Kidney (tissue), 19 donors: ENCODE results near the gene SMIM34. TPM values are rescaled to one million over a fixed set of nuclear protein-coding genes. Genes with fewer than 3 reads are reported as not detected.
"Not testable (repeated sequence)": the region's sequence is repeated elsewhere in the genome, so short reads cannot be mapped to it uniquely, and the experiment has no call there.

Source experiments
- DNase-seq, 5 donors: peaks; one replicate each; pipeline ENCODE4 v3.0.0-alpha.2; 2013 to 2020
- FAIRE-seq: peaks from 2 replicates; lab custom pipeline; 2012; peaks lifted over from hg19 to GRCh38; lab: Jason Lieb, UNC
- H3K27ac ChIP-seq, 2 donors: one replicate each; pipeline ENCODE4 v1.7.0; 2013; ENCODE audit warnings: low read depth in 2 of 2, low read length in 2 of 2, inconsistent platforms in 1 of 2
- H3K27me3 ChIP-seq: one replicate; pipeline ENCODE4 v1.7.1; 2013; ENCODE audit warnings: low read length, inconsistent platforms; ENCODE audit not compliant: control insufficient read depth, insufficient read depth
- H3K36me3 ChIP-seq, 3 donors: one replicate each; pipeline versions ENCODE4 v1.7.0 to v1.7.1; 2013; ENCODE audit warnings: low read length in 3 of 3, control low read depth in 1 of 3, inconsistent platforms in 1 of 3; ENCODE audit not compliant: insufficient read depth in 3 of 3, control insufficient read depth in 2 of 3
- H3K4me1 ChIP-seq, 3 donors: one replicate each; pipeline versions ENCODE4 v1.7.0 to v1.7.1; 2013; ENCODE audit warnings: low read length in 3 of 3, inconsistent platforms in 1 of 3, low read depth in 1 of 3; ENCODE audit not compliant: control insufficient read depth in 2 of 3, insufficient read depth in 2 of 3
- H3K4me3 ChIP-seq, 3 donors: one replicate each; pipeline versions ENCODE4 v1.7.0 to v1.8.1; 2013; ENCODE audit warnings: low read length in 3 of 3, control low read depth in 1 of 3, inconsistent platforms in 1 of 3
- H3K9ac ChIP-seq, 3 donors: one replicate each; pipeline versions ENCODE4 v1.7.0 to v1.7.1; 2013; ENCODE audit warnings: low read length in 3 of 3, control low read depth in 1 of 3, inconsistent platforms in 1 of 3
- H3K9me3 ChIP-seq, 3 donors: one replicate each; pipeline versions ENCODE4 v1.7.0 to v1.7.1; 2013; ENCODE audit warnings: low read length in 3 of 3, control low read depth in 1 of 3, inconsistent platforms in 1 of 3; ENCODE audit not compliant: control insufficient read depth in 2 of 3, insufficient read depth in 1 of 3
- intact Hi-C: fragments of 100-400 bp; cut with DNase I; formaldehyde crosslinking; loops from one replicate; pipeline ENCODE4 v1.11.1; 2022
- long read RNA-seq, 10 donors: library from polyadenylated mRNA in 1 of 10; unstranded in 1 of 10; transcript quantifications; one replicate each; pipeline ENCODE4 v2.0.0 and lab custom pipeline, GENCODE V29; 2021 to 2026
- polyA plus RNA-seq: library from polyadenylated mRNA; stranded (reverse); fragments of 350-450 nt; fragmentation: Illumina TruSeq; extraction: RNeasy Lipid Tissue Mini Kit (QIAGEN cat#74804); gene quantifications from one replicate; pipeline ENCODE4 v1.2.3, GENCODE V29; 2014; ENCODE audit warnings: low read depth, low replicate concordance; ENCODE audit not compliant: insufficient read depth
- total RNA-seq: library from RNA; stranded (reverse); fragmentation: NEBNext Ultra II Directional; extraction: Animal tissue kit (Norgen Biotek cat#: 25700); gene quantifications from one replicate; pipeline ENCODE4 v1.2.1, GENCODE V29; 2021
- donor health status: control.
- donor health status: control.
- donor health status: DM: yes; HTN: yes; CAD: no.
- donor health status: Normal renal cell carcinoma (clear cell type).

The SMIM34 gene, protein sequence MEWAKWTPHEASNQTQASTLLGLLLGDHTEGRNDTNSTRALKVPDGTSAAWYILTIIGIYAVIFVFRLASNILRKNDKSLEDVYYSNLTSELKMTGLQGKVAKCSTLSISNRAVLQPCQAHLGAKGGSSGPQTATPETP
- total RNA-seq (0.41 TPM), polyA plus RNA-seq (1.7 TPM)
- long read RNA-seq, donor 1: 0 reads
- long read RNA-seq, donor 2: 0 reads
- long read RNA-seq, donor 3: 0 reads
- long read RNA-seq, donor 4: 0 reads
- long read RNA-seq, donor 5: 0 reads
- long read RNA-seq, donor 6: 0 reads
- long read RNA-seq, donor 7: 0 reads
- long read RNA-seq, donor 8: 0 reads
- long read RNA-seq, donor 9: 0 reads
- long read RNA-seq, donor 10: 0 reads

DNA sequence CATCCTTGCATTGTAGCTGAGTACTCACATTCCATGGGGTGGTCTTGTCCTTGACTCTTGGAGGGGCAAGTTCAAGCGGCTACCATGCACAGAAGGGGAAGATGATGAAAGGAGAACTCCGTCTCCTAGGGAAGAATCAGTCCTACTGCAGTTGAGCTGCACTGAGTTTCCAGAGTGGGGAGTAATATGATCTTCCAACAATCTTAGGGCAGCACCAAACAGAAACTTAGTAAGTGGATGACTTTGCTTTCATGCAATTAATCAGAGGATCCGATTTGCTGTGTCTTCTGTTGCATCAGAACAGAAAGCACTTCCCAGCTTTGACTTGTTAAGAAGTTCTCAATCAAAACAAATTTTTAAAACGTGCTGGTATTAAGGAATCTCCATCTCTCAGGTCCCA is at the start of gene SMIM34:
SMIM34 (minus strand) TSS at position 147 of the 400 bp plus-strand sequence; CDS start at position 35, 112 bp downstream.
- H3K27ac ChIP-seq, H3K4me3 ChIP-seq, H3K4me1 ChIP-seq, FAIRE-seq, H3K27me3 ChIP-seq, DNase-seq, H3K36me3 ChIP-seq, intact Hi-C loops, H3K9ac ChIP-seq, H3K9me3 ChIP-seq: not testable (repeated sequence)

DNA sequence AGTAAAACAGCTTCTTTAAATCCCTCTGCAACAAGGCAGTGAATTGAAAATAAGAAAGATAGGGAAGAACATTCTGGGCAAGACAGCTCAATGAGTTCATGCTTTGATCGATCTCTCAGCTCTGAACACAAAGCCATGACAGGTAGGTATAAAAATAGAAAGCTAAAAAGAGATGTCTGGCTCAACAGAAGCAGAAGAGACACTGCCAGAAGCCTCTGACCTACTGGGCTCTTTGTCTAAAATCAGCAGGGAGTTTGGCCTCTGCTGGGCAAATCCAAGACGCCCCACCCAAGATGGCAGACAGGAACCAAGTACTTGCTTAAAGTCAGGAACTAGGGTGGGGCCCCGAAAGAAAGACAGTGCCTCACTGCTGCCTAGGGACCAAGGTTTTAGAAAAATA is 43.6 kb upstream of the SMIM34 start:
- FAIRE-seq, DNase-seq, H3K4me3 ChIP-seq, H3K27me3 ChIP-seq, H3K27ac ChIP-seq, H3K9me3 ChIP-seq, H3K4me1 ChIP-seq, H3K9ac ChIP-seq, H3K36me3 ChIP-seq, intact Hi-C loops: not testable (repeated sequence)

DNA sequence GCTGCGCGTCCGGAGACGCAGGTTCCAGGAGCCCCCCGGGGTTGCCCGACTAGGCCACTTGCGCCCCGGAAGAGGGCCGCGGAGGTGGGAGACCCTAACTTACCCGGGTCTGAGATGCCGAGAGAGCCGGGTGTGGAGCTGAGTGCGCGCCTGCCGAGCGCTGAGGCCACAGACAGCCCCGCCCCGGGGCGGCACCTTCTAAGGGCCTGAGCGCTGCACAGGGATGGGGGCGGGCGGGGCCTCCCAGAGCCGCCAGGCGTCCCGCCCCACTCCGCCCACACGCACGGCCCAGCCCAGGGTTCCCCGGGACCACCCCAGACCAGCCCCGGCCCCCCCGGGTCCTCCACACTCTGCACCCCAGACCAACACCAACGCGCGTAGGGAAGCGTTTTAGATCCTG is 35.7 kb upstream of the SMIM34 start:
- intact Hi-C loops, H3K4me3 ChIP-seq, FAIRE-seq, H3K9ac ChIP-seq, H3K27me3 ChIP-seq, H3K27ac ChIP-seq, DNase-seq, H3K9me3 ChIP-seq, H3K36me3 ChIP-seq, H3K4me1 ChIP-seq: not testable (repeated sequence)

DNA sequence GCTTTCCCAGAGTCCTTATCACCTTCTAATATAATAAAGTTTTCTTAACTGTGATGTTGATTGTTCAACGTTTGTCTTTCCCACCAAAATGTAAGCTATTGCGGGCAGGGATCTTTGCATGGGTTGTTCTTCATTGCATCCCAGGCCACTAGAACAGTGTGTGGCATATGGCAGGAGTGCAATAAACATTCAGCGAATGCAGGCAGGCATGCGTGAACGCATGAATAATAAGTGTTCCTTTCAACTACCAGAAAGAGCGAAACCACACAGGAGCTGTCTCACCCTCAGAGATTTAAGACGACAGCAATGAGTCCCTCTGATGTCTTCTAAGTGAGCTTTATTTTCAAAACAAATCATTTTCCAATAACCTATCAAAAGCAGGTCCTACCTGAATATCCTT is 34.5 kb upstream of the SMIM34 start:
- H3K9me3 ChIP-seq, DNase-seq, H3K4me1 ChIP-seq, H3K4me3 ChIP-seq, H3K36me3 ChIP-seq, FAIRE-seq, H3K27ac ChIP-seq, H3K27me3 ChIP-seq, H3K9ac ChIP-seq, intact Hi-C loops: not testable (repeated sequence)

DNA sequence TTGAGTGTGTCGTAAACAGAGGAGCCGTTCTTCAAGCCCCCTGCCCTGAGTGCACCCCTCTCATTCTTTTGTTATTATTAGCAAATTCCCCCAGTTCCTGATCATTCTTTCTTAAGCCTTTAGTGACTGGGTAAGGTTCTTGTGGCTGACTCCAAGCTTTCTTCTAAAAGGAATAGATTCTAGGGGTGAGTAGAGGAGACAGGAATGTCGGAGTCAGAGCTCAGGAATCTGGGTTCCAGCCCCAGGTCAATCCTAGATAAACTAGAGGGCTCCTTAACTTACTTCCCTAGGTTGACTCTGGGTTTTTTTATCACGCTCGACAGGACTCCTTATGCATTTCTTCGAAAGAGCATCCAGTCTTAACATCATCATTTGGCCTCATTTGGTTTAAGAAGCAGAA is 32.4 kb upstream of the SMIM34 start:
- H3K4me3 ChIP-seq, H3K27me3 ChIP-seq, H3K9me3 ChIP-seq, H3K4me1 ChIP-seq, H3K36me3 ChIP-seq, FAIRE-seq, H3K27ac ChIP-seq, DNase-seq, intact Hi-C loops, H3K9ac ChIP-seq: not testable (repeated sequence)

DNA sequence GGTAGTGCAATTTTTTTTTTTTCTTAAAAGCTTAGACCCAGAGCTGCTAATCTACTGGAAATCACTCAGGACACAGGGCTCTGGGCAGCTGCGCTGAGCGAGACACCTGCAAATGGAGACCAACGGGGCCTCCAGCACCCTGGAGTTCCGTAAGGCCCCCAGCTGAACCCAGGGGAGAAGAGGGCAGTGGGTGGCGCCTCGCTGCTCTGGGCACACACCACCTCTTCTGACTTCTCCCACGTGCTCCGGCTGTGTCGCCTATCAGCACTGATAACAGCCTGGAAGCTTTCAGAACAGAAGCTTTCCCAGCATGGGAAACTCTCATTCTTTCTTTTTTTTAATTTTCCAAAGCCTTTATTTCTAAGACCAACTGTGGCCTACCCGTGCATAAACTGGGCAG is 31.9 kb upstream of the SMIM34 start:
- intact Hi-C loops: not testable (repeated sequence)

DNA sequence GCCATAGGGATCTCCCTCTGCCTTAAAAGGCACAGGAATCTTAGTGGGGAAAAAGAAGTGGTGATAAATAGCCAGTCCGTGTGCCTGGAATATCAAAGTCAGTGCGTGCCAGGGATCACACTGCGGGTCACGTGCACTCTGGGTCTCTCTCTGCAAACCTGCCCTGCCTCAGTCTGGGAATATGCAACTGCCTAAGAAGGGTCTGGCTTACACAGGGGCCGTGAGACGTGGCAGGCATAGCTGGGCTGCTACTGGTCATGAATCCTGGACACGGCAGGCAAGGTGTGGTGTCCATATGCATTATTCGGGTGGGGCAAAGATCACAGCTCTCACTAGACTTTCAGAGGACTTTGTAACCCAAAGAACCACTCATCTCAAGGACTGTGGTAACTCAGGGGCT is 23.3 kb upstream of the SMIM34 start:
- H3K9ac ChIP-seq, H3K27me3 ChIP-seq, H3K36me3 ChIP-seq, DNase-seq, intact Hi-C loops, H3K9me3 ChIP-seq, H3K4me1 ChIP-seq, H3K27ac ChIP-seq, H3K4me3 ChIP-seq, FAIRE-seq: not testable (repeated sequence)

More for the DNA sequence above, 31.9 kb upstream of the SMIM34 start:
- H3K4me1 ChIP-seq, FAIRE-seq, H3K27me3 ChIP-seq, DNase-seq, H3K27ac ChIP-seq, H3K9ac ChIP-seq, H3K4me3 ChIP-seq, H3K9me3 ChIP-seq, H3K36me3 ChIP-seq: not testable (repeated sequence)

DNA sequence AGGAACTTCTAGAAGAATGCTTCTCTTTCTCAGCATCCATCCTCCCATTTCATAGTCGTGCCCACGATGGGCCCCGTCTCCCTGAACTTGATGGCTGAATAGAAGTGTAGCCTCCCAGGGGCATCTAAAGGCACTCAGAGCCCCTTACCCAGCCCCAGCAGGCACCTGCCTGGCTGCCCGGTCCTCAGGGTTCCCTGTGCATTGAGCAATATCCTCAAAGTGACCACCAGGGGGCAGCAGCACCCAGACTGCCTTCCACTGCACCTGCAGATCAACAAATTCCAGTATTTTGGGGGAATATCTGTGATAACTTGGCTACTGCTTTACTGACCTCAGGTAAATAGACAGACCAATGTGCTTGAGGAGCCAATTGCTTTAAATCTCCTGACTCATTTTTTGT is 19.7 kb upstream of the SMIM34 start:
- H3K9ac ChIP-seq, H3K9me3 ChIP-seq, FAIRE-seq, intact Hi-C loops, H3K27me3 ChIP-seq, H3K27ac ChIP-seq, DNase-seq, H3K36me3 ChIP-seq, H3K4me1 ChIP-seq, H3K4me3 ChIP-seq: not testable (repeated sequence)
